K562 (cell line): ENCODE measurements around the gene AIFM3. TPM values are rescaled to one million over a fixed set of nuclear protein-coding genes. Genes with fewer than 3 reads are reported as not detected.

Experiments used
- ATAC-seq: fragments of 200-7000 bp; cut with Tn5 transposase; 3 replicates; pipeline ENCODE4 v1.9.1; 2020; ENCODE audit warnings: moderate library complexity
- BruUV-seq: library from RNA; stranded (reverse); fragments of 400-500 nt; replicated peaks from 2 replicates; lab custom pipeline; 2021; lab: Mats Ljungman, UMichigan
- CTCF ChIA-PET: fragments of 300-600 bp; formaldehyde crosslinking; extraction: SDS; loops from one replicate; lab custom pipeline; 2021; ENCODE audit warnings: low intra/inter-chr PET ratio; lab: Yijun Ruan, JAX
- POLR2A ChIA-PET: fragments of 300-600, 350-650 bp; sonication (Branson Sonifier 250); formaldehyde crosslinking; extraction: SDS; loops from one replicate; lab custom pipeline; 2021; ENCODE audit warnings: antibody characterized with exemption, inconsistent platforms; lab: Yijun Ruan, JAX
- DNase-seq, 4 experiments: peaks; one replicate each; pipeline versions ENCODE4 v3.0.0 to v3.0.0-alpha.2; 2011 to 2018; ENCODE audit warnings: low spot score in 3 of 4, mixed read lengths in 3 of 4; ENCODE audit errors: extremely low read depth in 1 of 4
- FAIRE-seq: peaks from 2 replicates; lab custom pipeline; 2011; peaks lifted over from hg19 to GRCh38; lab: Jason Lieb, UNC
- H2AFZ ChIP-seq: 2 replicates; pipeline ENCODE4 v1.6.0; 2011; ENCODE audit warnings: low read depth, low read length, control low read depth, inconsistent platforms
- H3K27ac ChIP-seq: fragments of 200-600 bp; 3 replicates; pipeline ENCODE4 v1.8.0; 2011; ENCODE audit warnings: low read depth, mild to moderate bottlenecking, control low read depth, inconsistent platforms, low read length, moderate library complexity, mixed read lengths; ENCODE audit errors: extremely low read depth
- H3K27me3 ChIP-seq, 2 experiments: fragments of 300-600 bp in 1 of 2; 2 replicates in 1 of 2; 3 replicates in 1 of 2; pipeline versions ENCODE4 v1.6.0 to v1.8.0; 2011; ENCODE audit warnings: inconsistent platforms in 2 of 2, low read length in 2 of 2, mild to moderate bottlenecking in 1 of 2, mixed read lengths in 1 of 2, moderate library complexity in 1 of 2; ENCODE audit not compliant: control insufficient read depth in 2 of 2, insufficient read depth in 2 of 2
- H3K36me3 ChIP-seq: fragments of 300-600 bp; 3 replicates; pipeline ENCODE4 v1.8.0; 2011; ENCODE audit warnings: mild to moderate bottlenecking, low read length, inconsistent platforms; ENCODE audit not compliant: control insufficient read depth, insufficient read depth
- H3K4me1 ChIP-seq, 2 experiments: fragments of 200-600 bp in 1 of 2; replicated peaks in 1 of 2; 2 replicates in 1 of 2; 3 replicates in 1 of 2; pipeline versions ENCODE4 v1.5.1 to v1.8.0; 2011; ENCODE audit warnings: inconsistent platforms in 2 of 2, low read length in 2 of 2, mild to moderate bottlenecking in 1 of 2, mixed read lengths in 1 of 2, moderate library complexity in 1 of 2; ENCODE audit not compliant: control insufficient read depth in 2 of 2, insufficient read depth in 2 of 2
- H3K4me2 ChIP-seq: 2 replicates; pipeline ENCODE4 v1.6.1; 2011; ENCODE audit warnings: low read length, control low read depth, inconsistent platforms, mixed read lengths; ENCODE audit not compliant: insufficient read depth
- H3K4me3 ChIP-seq: fragments of 200-600 bp; sonication (generic), shearing (Covaris generic); 2 replicates; pipeline ENCODE4 v1.5.1; 2016; ENCODE audit warnings: control low read depth, inconsistent platforms
- H3K79me2 ChIP-seq: fragments of 200-600 bp; 3 replicates; pipeline ENCODE4 v1.8.0; 2011; ENCODE audit warnings: low read length, inconsistent platforms; ENCODE audit not compliant: control insufficient read depth, insufficient read depth
- H3K9ac ChIP-seq, 2 experiments: 2 replicates each; pipeline versions ENCODE4 v1.6.0 to v1.6.1; 2011; ENCODE audit warnings: low read depth in 2 of 2, low read length in 2 of 2, control low read depth in 1 of 2, inconsistent platforms in 1 of 2, mild to moderate bottlenecking in 1 of 2, mixed read lengths in 1 of 2; ENCODE audit not compliant: insufficient read depth in 1 of 2
- H3K9me1 ChIP-seq: one replicate; pipeline ENCODE4 v1.6.0; 2011; ENCODE audit warnings: inconsistent platforms, mild to moderate bottlenecking, low read length, moderate library complexity; ENCODE audit not compliant: control insufficient read depth, insufficient read depth
- H3K9me3 ChIP-seq: replicated peaks from 2 replicates; pipeline ENCODE4 v1.5.1; 2011; ENCODE audit warnings: low read depth, low read length, inconsistent platforms; ENCODE audit not compliant: control insufficient read depth, insufficient read depth
- H4K20me1 ChIP-seq: replicated peaks from 2 replicates; pipeline ENCODE4 v1.6.1; 2011; ENCODE audit warnings: low read length, inconsistent platforms, mixed read lengths; ENCODE audit not compliant: control insufficient read depth, insufficient read depth
- ARHGAP35 ChIP-seq: fragments of 450-650 bp; IDR thresholded peaks from 2 replicates; pipeline ENCODE4 v1.6.1; 2018; ENCODE audit not compliant: partially characterized antibody
- DACH1 ChIP-seq: fragments of 450-650 bp; IDR thresholded peaks from 2 replicates; pipeline ENCODE4 v1.6.1; 2018; ENCODE audit not compliant: partially characterized antibody
- KDM1A ChIP-seq, 2 experiments: fragments of 450-650 bp; IDR thresholded peaks; 2 replicates each; pipeline ENCODE4 v1.6.1; 2016; ENCODE audit warnings: mild to moderate bottlenecking in 2 of 2
- PHB ChIP-seq: fragments of 250-450 bp; sonication (Bioruptor Pico); IDR thresholded peaks from 2 replicates; pipeline ENCODE4 v1.5.0; 2021
- RCOR1 ChIP-seq, 2 experiments: IDR thresholded peaks; 2 replicates each; pipeline ENCODE4 v1.6.1; 2012; ENCODE audit warnings: low read depth in 2 of 2, low read length in 2 of 2, borderline replicate concordance in 1 of 2, improper control_type of control experiment in 1 of 2
- RUNX1 ChIP-seq: sonication (generic); IDR thresholded peaks from 2 replicates; pipeline ENCODE4 v1.6.1; 2016; ENCODE audit warnings: antibody characterized with exemption, low read depth
- ZBTB1 ChIP-seq: sonication (generic); formaldehyde crosslinking; IDR thresholded peaks from 2 replicates; pipeline ENCODE4 v1.8.1; 2023; ENCODE audit warnings: missing genetic modification reagents, low read depth, mild to moderate bottlenecking, borderline replicate concordance
- ZNF140 ChIP-seq: fragments of 250-450 bp; sonication (Bioruptor Pico); IDR thresholded peaks from 2 replicates; pipeline ENCODE4 v1.8.0; 2021; ENCODE audit warnings: moderate library complexity, mild to moderate bottlenecking, inconsistent platforms
- ZNF280A ChIP-seq: fragments of 450-650 bp; IDR thresholded peaks from 2 replicates; pipeline ENCODE4 v1.6.1; 2018; ENCODE audit warnings: mild to moderate bottlenecking, low read depth; ENCODE audit not compliant: partially characterized antibody
- ZNF785 ChIP-seq: fragments of 250-450 bp; sonication (Bioruptor Pico); IDR thresholded peaks from 2 replicates; pipeline ENCODE4 v1.4.0; 2020; ENCODE audit warnings: mild to moderate bottlenecking
- WGBS: fragments of 100-300 bp; shearing (Covaris generic); methylation state at CpG from one replicate; pipeline ENCODE4 v1.1.6; 2016; ENCODE audit warnings: low coverage, mixed read lengths; ENCODE audit not compliant: insufficient coverage; ENCODE audit errors: missing lambda C conversion rate; 5-methylcytosine and 5-hydroxymethylcytosine counted together
- in situ Hi-C: fragments of 300-500 bp; cut with MboI; formaldehyde crosslinking; loops from 4 replicates; pipeline ENCODE4 v1.15.0; 2018; ENCODE audit warnings: inconsistent platforms, mixed read lengths
- intact Hi-C: fragments of 100-400 bp; cut with micrococcal nuclease; formaldehyde crosslinking; loops from 2 replicates; pipeline ENCODE4 v1.14.2; 2022
- polyA plus RNA-seq, 8 experiments: library from polyadenylated mRNA; depleted of rRNA in 4 of 8; stranded (reverse) in 5 of 8; unstranded in 3 of 8; fragments of >200 nt; fragmentation: Nextera tagmentation in 2 of 8; fragmentation: Illumina TruSeq in 1 of 8; extraction: Ambion mirVana in 2 of 8; extraction: Trizol in 1 of 8; gene quantifications; 2 replicates each; pipeline versions ENCODE4 v1.2.1 to v1.2.3, GENCODE V29; 2011 to 2014; ENCODE audit warnings: inconsistent platforms in 1 of 8, missing spikeins in 1 of 8
- total RNA-seq, 7 experiments: library from RNA; depleted of rRNA in 6 of 7; stranded (reverse); fragments of >200 nt in 6 of 7; fragmentation: Illumina TruSeq in 2 of 7; extraction: Trizol in 2 of 7; gene quantifications; 2 replicates each; pipeline versions ENCODE4 v1.2.1 to v1.2.3, GENCODE V29; 2011 to 2021; ENCODE audit warnings: low replicate concordance in 1 of 7
- TF ChIP-seq, protein P1 (sequence below): fragments of 450-650 bp; formaldehyde crosslinking; conservative IDR thresholded peaks from 2 replicates; pipeline ENCODE4 v1.4.0; 2022; ENCODE audit warnings: mild to moderate bottlenecking, missing genetic modification characterization
- TF ChIP-seq, protein P2 (sequence below): fragments of 450-650 bp; formaldehyde crosslinking; IDR thresholded peaks from 2 replicates; pipeline ENCODE4 v1.4.0; 2022; ENCODE audit warnings: mild to moderate bottlenecking, moderate library complexity
- TF ChIP-seq, protein P3 (sequence below): fragments of 450-650 bp; formaldehyde crosslinking; IDR thresholded peaks from 2 replicates; pipeline ENCODE4 v1.4.0; 2020; ENCODE audit warnings: mild to moderate bottlenecking, moderate library complexity
- TF ChIP-seq, protein P4 (sequence below): sonication (generic); formaldehyde crosslinking; IDR thresholded peaks from 2 replicates; pipeline ENCODE4 v1.5.0; 2020; ENCODE audit warnings: missing genetic modification reagents

AIFM3 gene
- total and polyA plus RNA-seq, 9 of the 15 experiments (the other 6 are each of a cell fraction or from before 2014, with no cell fraction given), result 0.03 to 0.20 (median 0.07) TPM; not detected in 1

DNA sequence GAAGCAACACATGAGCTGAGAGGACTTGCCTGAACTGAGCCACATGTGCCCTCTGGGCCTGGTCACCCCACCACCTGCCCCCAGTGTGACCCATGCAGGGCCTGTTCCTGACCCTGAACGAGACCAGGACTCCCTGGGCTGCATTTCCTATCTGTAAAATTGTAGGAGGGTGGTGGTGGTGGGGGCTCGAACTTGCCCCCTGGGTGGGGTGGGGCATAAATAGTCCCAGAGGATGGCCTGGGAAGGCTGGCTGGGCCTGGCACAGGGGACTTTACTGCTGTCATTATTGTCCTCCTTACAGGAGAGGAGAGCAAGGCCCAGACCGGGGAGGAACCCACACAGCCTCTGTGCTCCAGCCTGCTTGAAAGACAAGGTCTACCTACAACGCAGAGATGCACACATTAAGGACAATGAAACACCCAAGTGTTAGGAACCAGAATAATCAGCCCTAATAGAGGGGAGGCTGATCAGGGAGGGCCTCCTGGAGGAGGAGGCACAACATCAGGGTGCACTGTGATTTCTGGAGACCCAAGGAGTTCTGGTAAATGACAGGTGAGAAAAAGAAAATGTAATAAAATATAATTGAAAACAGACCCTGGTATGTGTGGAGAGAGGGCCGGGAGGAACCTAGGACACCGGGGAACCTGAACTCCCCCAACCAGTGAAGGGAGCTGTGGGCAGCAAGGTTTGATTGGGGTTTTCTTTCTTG, 2.8 kb upstream of the AIFM3 start:
- H4K20me1 ChIP-seq, result peaks cover 44% of the 10 kb centered on the region
- H3K79me2 ChIP-seq, result no peaks in the 10 kb centered on the region
- no peaks in the 10 kb centered on the region for H3K36me3 ChIP-seq
- H3K9me1 ChIP-seq, result no peaks in the 10 kb centered on the region
- H3K27ac ChIP-seq, result no peak overlapping the region
- ATAC-seq (no peak), DNase-seq (no peak), FAIRE-seq (no peak)
- H3K9ac ChIP-seq, result peak overlapping the region in 1 of 2 experiments; percentile 63; a peak in 2 of 4 replicates
- in situ Hi-C loops, result loop anchor here (25.0 kb wide), 1 partner anchor 173 kb away; no protein-coding TSS in a partner anchor
- H3K4me2 ChIP-seq, result no peak overlapping the region
- ChIA-PET POLR2A (interaction anchor here (0.6 to 64.4 kb wide), 8 partner anchors 9 to 89 kb away, joined by 3 to 1556 read pairs (median 4); partner anchors contain the start of genes CRKL, LZTR1 and THAP7), CTCF (interaction anchor here (1.1 kb wide), 1 partner anchor 139 kb away, joined by 5 read pairs; no protein-coding TSS in a partner anchor)
- no TSS peak for BruUV-seq
- no peak overlapping the region for H3K4me3 ChIP-seq
- intact Hi-C loops, result loop anchor here (2.0 to 5.0 kb wide), 6 partner anchors 58 to 187 kb away; partner anchors contain the start of gene LRRC74B
- H3K27me3 ChIP-seq, result peaks cover 11 to 38% of the 10 kb centered on the region in 2 experiments; a peak in 4 of 5 replicates
- peaks cover 0 to 40% of the 10 kb centered on the region in 2 experiments; a peak in 2 of 5 replicates for H3K4me1 ChIP-seq
- no peaks in the 10 kb centered on the region for H3K9me3 ChIP-seq
- WGBS, result 22% methylated on average over 6 of the region's 6 CpGs
- no peak overlapping the region for H2AFZ ChIP-seq
- TF ChIP-seq, protein P1, sequence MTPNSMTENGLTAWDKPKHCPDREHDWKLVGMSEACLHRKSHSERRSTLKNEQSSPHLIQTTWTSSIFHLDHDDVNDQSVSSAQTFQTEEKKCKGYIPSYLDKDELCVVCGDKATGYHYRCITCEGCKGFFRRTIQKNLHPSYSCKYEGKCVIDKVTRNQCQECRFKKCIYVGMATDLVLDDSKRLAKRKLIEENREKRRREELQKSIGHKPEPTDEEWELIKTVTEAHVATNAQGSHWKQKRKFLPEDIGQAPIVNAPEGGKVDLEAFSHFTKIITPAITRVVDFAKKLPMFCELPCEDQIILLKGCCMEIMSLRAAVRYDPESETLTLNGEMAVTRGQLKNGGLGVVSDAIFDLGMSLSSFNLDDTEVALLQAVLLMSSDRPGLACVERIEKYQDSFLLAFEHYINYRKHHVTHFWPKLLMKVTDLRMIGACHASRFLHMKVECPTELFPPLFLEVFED (CRISPR knock-in tag), result 0 out of 2 replicates have a peak, but pooled peaks have one; percentile 23
- TF ChIP-seq KDM1A (IDR thresholded peaks at IDR 0.05), result peak in 1 of 2 experiments; percentile 89; a peak in 3 of 4 replicates
- TF ChIP-seq, protein P2, sequence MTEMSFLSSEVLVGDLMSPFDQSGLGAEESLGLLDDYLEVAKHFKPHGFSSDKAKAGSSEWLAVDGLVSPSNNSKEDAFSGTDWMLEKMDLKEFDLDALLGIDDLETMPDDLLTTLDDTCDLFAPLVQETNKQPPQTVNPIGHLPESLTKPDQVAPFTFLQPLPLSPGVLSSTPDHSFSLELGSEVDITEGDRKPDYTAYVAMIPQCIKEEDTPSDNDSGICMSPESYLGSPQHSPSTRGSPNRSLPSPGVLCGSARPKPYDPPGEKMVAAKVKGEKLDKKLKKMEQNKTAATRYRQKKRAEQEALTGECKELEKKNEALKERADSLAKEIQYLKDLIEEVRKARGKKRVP (CRISPR knock-in tag), result peak; percentile 35; the same call in 1 of the 2 replicates
- TF ChIP-seq ARHGAP35, result no peak
- TF ChIP-seq RUNX1, result no peak
- 0 out of 2 replicates have a peak, but pooled peaks have one; percentile 55 for TF ChIP-seq ZBTB1 (CRISPR knock-in tag)
- peak; percentile 18; the same call in 1 of the 2 replicates for TF ChIP-seq PHB (CRISPR knock-in tag)
- peak; percentile 71 for TF ChIP-seq DACH1
- no peak for TF ChIP-seq ZNF785 (CRISPR knock-in tag)
- 0 out of 2 replicates have a peak, but pooled peaks have one; percentile 40 for TF ChIP-seq ZNF140 (CRISPR knock-in tag)
- TF ChIP-seq, protein P3, sequence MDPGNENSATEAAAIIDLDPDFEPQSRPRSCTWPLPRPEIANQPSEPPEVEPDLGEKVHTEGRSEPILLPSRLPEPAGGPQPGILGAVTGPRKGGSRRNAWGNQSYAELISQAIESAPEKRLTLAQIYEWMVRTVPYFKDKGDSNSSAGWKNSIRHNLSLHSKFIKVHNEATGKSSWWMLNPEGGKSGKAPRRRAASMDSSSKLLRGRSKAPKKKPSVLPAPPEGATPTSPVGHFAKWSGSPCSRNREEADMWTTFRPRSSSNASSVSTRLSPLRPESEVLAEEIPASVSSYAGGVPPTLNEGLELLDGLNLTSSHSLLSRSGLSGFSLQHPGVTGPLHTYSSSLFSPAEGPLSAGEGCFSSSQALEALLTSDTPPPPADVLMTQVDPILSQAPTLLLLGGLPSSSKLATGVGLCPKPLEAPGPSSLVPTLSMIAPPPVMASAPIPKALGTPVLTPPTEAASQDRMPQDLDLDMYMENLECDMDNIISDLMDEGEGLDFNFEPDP (CRISPR knock-in tag), result 0 out of 2 replicates have a peak, but pooled peaks have one; percentile 29
- TF ChIP-seq, protein P4, sequence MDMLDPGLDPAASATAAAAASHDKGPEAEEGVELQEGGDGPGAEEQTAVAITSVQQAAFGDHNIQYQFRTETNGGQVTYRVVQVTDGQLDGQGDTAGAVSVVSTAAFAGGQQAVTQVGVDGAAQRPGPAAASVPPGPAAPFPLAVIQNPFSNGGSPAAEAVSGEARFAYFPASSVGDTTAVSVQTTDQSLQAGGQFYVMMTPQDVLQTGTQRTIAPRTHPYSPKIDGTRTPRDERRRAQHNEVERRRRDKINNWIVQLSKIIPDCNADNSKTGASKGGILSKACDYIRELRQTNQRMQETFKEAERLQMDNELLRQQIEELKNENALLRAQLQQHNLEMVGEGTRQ (CRISPR knock-in tag), result 0 out of 2 replicates have a peak, but pooled peaks have one; percentile 23
- peak in 1 of 2 experiments; percentile 89; a peak in 2 of 4 replicates for TF ChIP-seq RCOR1 (IDR thresholded peaks at IDR 0.05; ENCODE audit: borderline replicate concordance in 1 of 2, low read depth in 2 of 2, low read length in 2 of 2)
- no peak for TF ChIP-seq ZNF280A
